Fibroblast of the aortic adventitia (primary cell): ENCODE data around the gene SLC35E1. TPM values are rescaled to one million over a fixed set of nuclear protein-coding genes. Genes with fewer than 3 reads are reported as not detected.

ENCODE experiments used
- DNase-seq: peaks from one replicate; pipeline ENCODE4 v3.0.0-alpha.2; 2010; ENCODE audit warnings: low read depth
- H3K4me3 ChIP-seq: 2 replicates; pipeline ENCODE4 v1.5.1; 2011; ENCODE audit warnings: low read depth, mild to moderate bottlenecking, control low read depth, low read length, moderate library complexity
- CTCF ChIP-seq: IDR thresholded peaks from 2 replicates; pipeline ENCODE4 v1.5.1; 2011; ENCODE audit warnings: mild to moderate bottlenecking, low read length, control low read depth, inconsistent platforms; ENCODE audit not compliant: insufficient read depth
- total RNA-seq: library from RNA; depleted of rRNA; stranded (reverse); fragments of >200 nt; gene quantifications from 2 replicates; pipeline ENCODE4 v1.2.3, GENCODE V29; 2012; ENCODE audit warnings: low replicate concordance

Gene SLC35E1
- total RNA-seq, 1 donor, result 30.4 TPM

GRCh38 chr19:16582486-16583261 lies 10.5 kb upstream of the SLC35E1 start:
- DNase-seq, result no peak
- TF ChIP-seq CTCF, result no peak
- no peak overlapping the region for H3K4me3 ChIP-seq

DNA sequence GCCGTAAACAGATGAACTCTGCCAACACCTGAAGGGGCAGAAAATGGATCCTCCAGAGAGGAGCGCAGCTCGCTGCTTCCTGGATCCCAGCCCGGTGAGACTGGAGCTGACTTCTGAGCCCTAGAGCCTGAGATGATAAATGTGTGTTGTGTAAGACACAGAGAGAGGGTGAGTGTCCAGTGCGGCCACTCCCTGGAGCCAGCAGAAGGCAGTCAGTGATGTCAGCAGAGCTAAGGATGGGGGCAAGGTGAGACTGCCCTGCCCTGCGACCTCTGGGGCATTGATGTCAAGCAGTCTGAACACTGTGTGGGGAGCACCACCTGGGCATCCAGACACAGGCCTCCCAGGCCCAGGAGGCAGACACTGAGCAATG lies 9.7 kb upstream of the SLC35E1 start:
- H3K4me3 ChIP-seq, result no peak overlapping the region
- peak; percentile 46 for DNase-seq
- no peak for TF ChIP-seq CTCF

GRCh38 chr19:16581145-16581970 lies 9.1 kb upstream of the SLC35E1 start:
- H3K4me3 ChIP-seq, result no peak overlapping the region
- no peak for TF ChIP-seq CTCF
- no peak for DNase-seq

DNA sequence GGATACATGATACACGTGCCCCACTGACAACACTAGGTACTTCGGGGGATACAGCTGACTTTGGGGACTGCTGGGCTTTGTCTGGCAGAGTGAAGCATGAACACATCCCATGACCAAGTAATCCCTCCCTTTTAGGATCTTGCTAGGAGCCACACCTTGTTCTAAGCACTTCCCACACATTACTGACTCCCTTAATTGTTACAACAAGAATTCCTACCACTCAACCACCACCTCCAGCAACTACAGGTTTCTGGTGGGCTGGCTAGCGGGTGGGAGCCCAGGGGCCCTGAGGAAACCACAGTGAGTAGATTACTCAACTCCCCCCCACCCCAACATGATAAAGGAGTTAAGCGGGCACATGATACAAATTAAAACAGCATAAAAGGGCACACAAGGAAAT lies 7.2 kb upstream of the SLC35E1 start:
- no peak overlapping the region for H3K4me3 ChIP-seq
- DNase-seq, result no peak
- no peak for TF ChIP-seq CTCF

DNA sequence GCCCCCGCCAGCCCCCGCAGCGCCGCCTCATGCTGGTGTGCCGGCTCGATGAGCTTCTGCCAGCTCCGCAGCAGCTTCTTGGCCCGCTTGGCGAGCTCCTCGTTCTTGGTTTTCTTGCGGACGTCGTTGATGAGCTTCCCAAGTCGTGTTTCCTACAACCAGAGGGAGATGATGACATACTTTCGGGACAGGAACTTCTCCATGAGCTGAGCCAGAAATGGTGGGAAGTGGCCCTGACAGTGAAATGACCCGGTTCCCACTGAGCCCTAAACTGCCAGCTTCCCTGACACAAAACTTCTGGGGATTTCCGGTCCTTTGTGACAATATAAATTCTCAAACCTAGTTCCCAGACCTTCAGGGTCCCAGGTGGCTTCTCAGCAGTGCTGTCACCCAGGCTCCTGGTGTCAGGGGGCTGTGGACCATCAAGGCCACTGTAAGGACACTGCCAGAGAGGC lies 5.3 kb upstream of the SLC35E1 start:
- H3K4me3 ChIP-seq, result no peak overlapping the region
- no peak for DNase-seq
- no peak for TF ChIP-seq CTCF

DNA sequence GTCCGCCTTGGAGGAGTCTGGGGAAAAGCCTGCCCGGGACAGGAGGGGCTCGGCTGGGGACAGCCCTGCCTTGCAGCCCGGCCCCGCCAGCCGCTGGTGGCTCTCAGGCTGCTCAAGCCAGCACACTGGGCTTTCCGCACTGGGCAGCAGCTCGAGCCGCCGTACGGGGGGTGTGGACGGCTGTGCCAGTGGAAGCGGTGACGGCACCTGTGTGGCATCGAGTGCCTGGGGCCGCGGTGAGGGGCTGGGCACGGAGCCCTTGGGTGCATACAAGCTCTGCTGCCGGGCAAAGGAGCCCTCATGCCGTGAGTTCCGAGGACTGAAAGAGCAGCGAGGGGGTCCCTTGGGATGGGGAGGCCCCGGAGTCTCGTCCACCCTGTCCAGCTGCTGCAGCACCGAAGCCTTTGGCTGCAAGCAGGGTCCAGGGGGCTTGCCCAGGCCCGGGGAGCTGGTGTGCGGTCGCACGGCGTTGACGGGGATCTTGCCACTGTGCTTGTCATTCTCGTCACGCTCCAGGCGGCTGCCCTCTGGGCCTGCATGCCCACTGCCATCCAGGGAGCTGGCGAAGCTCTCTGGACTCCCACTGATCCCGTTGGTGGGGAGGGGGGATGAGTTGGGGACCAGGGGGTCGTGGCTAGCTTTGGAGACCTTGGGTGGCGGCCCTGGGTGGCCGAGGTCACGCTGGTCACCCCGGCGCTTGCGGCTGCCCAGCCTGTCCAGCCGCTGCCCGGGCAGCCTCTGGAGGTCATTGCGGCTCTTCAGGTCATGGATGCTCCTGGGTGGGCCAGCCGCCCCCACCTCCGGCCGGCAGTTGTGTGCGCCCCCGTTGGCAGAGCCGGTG lies 4.7 kb upstream of the SLC35E1 start:
- H3K4me3 ChIP-seq, result no peak overlapping the region
- DNase-seq, result no peak
- TF ChIP-seq CTCF, result no peak
